HepG2 (cell line): ENCODE results near the gene E2F3. TPM values are rescaled to one million over a fixed set of nuclear protein-coding genes. Genes with fewer than 3 reads are reported as not detected.

Source experiments
- ATAC-seq: fragments of 200-7000 bp; cut with Tn5 transposase; 3 replicates; pipeline ENCODE4 v1.9.1; 2020; ENCODE audit warnings: mild to moderate bottlenecking, moderate library complexity
- BruUV-seq: library from RNA; stranded (reverse); fragments of 400-500 nt; replicated peaks from 2 replicates; lab custom pipeline; 2021; lab: Mats Ljungman, UMichigan
- CTCF ChIA-PET: fragments of 300-600 bp; formaldehyde crosslinking; extraction: SDS; loops from one replicate; lab custom pipeline; 2021; ENCODE audit warnings: low total read pairs, inconsistent platforms, low intra/inter-chr PET ratio; lab: Yijun Ruan, JAX
- POLR2A ChIA-PET: fragments of 350-600 bp; sonication (Branson Sonifier 250); formaldehyde crosslinking; loops from one replicate; lab custom pipeline; 2020; ENCODE audit warnings: antibody characterized with exemption, inconsistent platforms; lab: Yijun Ruan, JAX
- DNase-seq: peaks from one replicate; pipeline ENCODE4 v3.0.0-alpha.2; 2015; ENCODE audit warnings: low spot score
- FAIRE-seq: peaks from 3 replicates; lab custom pipeline; 2011; peaks lifted over from hg19 to GRCh38; lab: Jason Lieb, UNC
- H2AFZ ChIP-seq: one replicate; pipeline ENCODE4 v1.6.1; 2011; ENCODE audit warnings: low read length, inconsistent platforms
- H3K27ac ChIP-seq: fragments of 300-600 bp; 3 replicates; pipeline ENCODE4 v1.8.0; 2011; ENCODE audit warnings: mixed run types, mild to moderate bottlenecking, mixed read lengths, low read length, inconsistent platforms; ENCODE audit not compliant: insufficient read depth; ENCODE audit errors: extremely low read length
- H3K27me3 ChIP-seq, 2 experiments: fragments of 200-600 bp in 1 of 2; 2 replicates in 1 of 2; 3 replicates in 1 of 2; pipeline versions ENCODE4 v1.6.0 to v1.8.0; 2011; ENCODE audit warnings: low read length in 2 of 2, mild to moderate bottlenecking in 2 of 2, moderate library complexity in 2 of 2, inconsistent platforms in 1 of 2; ENCODE audit not compliant: insufficient read depth in 2 of 2, control insufficient read depth in 1 of 2
- H3K36me3 ChIP-seq, 2 experiments: fragments of 200-600 bp in 1 of 2; replicated peaks in 1 of 2; 2 replicates in 1 of 2; 3 replicates in 1 of 2; pipeline versions ENCODE4 v1.5.1 to v1.8.0; 2011; ENCODE audit warnings: low read length in 2 of 2, inconsistent platforms in 1 of 2; ENCODE audit not compliant: insufficient read depth in 2 of 2, control insufficient read depth in 1 of 2
- H3K4me1 ChIP-seq: 2 replicates; pipeline ENCODE4 v1.5.1; 2012; ENCODE audit warnings: low read length, inconsistent platforms; ENCODE audit not compliant: insufficient read depth
- H3K4me2 ChIP-seq: 2 replicates; pipeline ENCODE4 v1.6.0; 2011; ENCODE audit warnings: low read depth, low read length, inconsistent platforms
- H3K4me3 ChIP-seq, 3 experiments: fragments of 200-600 bp in 1 of 3; sonication (generic), shearing (Covaris generic) in 1 of 3; replicated peaks in 1 of 3; 2 replicates each; pipeline ENCODE4 v1.5.1; 2011 to 2016; ENCODE audit warnings: low read length in 3 of 3, inconsistent platforms in 2 of 3, low read depth in 2 of 3, mild to moderate bottlenecking in 2 of 3, control low read depth in 1 of 3, mixed read lengths in 1 of 3; ENCODE audit not compliant: insufficient read depth in 1 of 3
- H3K79me2 ChIP-seq: one replicate; pipeline ENCODE4 v1.6.1; 2011; ENCODE audit warnings: low read length, inconsistent platforms; ENCODE audit not compliant: insufficient read depth
- H3K9ac ChIP-seq: 2 replicates; pipeline ENCODE4 v1.6.0; 2011; ENCODE audit warnings: mild to moderate bottlenecking, low read depth, low read length, inconsistent platforms; ENCODE audit not compliant: insufficient read depth
- H3K9me3 ChIP-seq: 2 replicates; pipeline ENCODE4 v1.5.1; 2012; ENCODE audit warnings: mild to moderate bottlenecking, low read length
- H4K20me1 ChIP-seq: 2 replicates; pipeline ENCODE4 v1.6.0; 2011; ENCODE audit warnings: inconsistent platforms, mild to moderate bottlenecking, low read length, moderate library complexity; ENCODE audit not compliant: insufficient read depth
- FLYWCH1 ChIP-seq: sonication (generic); formaldehyde crosslinking; IDR thresholded peaks from 2 replicates; pipeline ENCODE4 v1.8.1; 2023; ENCODE audit warnings: mild to moderate bottlenecking, missing genetic modification reagents
- RBM22 ChIP-seq: fragments of 200-400 bp; formaldehyde crosslinking; optimal IDR thresholded peaks from 2 replicates; pipeline ENCODE3; 2017; ENCODE audit warnings: mild to moderate bottlenecking, low read length, moderate library complexity
- SP4 ChIP-seq: sonication (generic); formaldehyde crosslinking; IDR thresholded peaks from 2 replicates; pipeline ENCODE4 v1.8.1; 2023; ENCODE audit warnings: mild to moderate bottlenecking, missing genetic modification reagents
- ZNF558 ChIP-seq: sonication (generic); formaldehyde crosslinking; IDR thresholded peaks from 2 replicates; pipeline ENCODE4 v1.9.0; 2022; ENCODE audit warnings: mild to moderate bottlenecking, missing genetic modification reagents, borderline replicate concordance
- WGBS: methylation state at CpG from one replicate; pipeline ENCODE4 v1.1.6; 2017; ENCODE audit warnings: low lambda C conversion rate; 5-methylcytosine and 5-hydroxymethylcytosine counted together
- in situ Hi-C: cut with HindIII; loops from 2 replicates; pipeline ENCODE4 v1.10.0; 2017; ENCODE audit warnings: low pct_unique_long_range_greater_than_20kb; ENCODE audit not compliant: extremely low pct_ligation_motif_present
- intact Hi-C: fragments of 100-400 bp; cut with micrococcal nuclease; formaldehyde crosslinking; loops from one replicate; pipeline ENCODE4 v1.10.0; 2022; ENCODE audit not compliant: unreplicated experiment
- polyA plus RNA-seq, 8 experiments: library from polyadenylated mRNA; depleted of rRNA in 3 of 8; stranded (reverse) in 7 of 8; unstranded in 1 of 8; fragments of >200 nt; fragmentation: Illumina TruSeq in 4 of 8; extraction: Trizol in 4 of 8; gene quantifications; 2 replicates each; pipeline versions ENCODE4 v1.2.1 to v1.2.3, GENCODE V29; 2011 to 2016; ENCODE audit warnings: low read depth in 4 of 8, missing spikeins in 1 of 8, mixed read lengths in 1 of 8; ENCODE audit not compliant: insufficient read depth in 1 of 8
- total RNA-seq, 5 experiments: library from RNA; depleted of rRNA; stranded (reverse); fragments of >200 nt; fragmentation: Illumina TruSeq; extraction: Trizol; gene quantifications; 2 replicates each; pipeline ENCODE4 v1.2.3, GENCODE V29; 2016; ENCODE audit warnings: low read depth in 1 of 5
- TF ChIP-seq, protein P1 (sequence below): sonication (generic); formaldehyde crosslinking; IDR thresholded peaks from 2 replicates; pipeline ENCODE4 v1.4.0; 2020; ENCODE audit warnings: missing genetic modification reagents; ENCODE audit errors: not compliant biosample characterization

Gene E2F3
- total and polyA plus RNA-seq, 2 of the 13 experiments (the other 11 are each of a cell fraction or from before 2014, with no cell fraction given), result 8.5 to 12.7 TPM

- no TSS peak for BruUV-seq
- intact Hi-C loops, result no loop called here
Measured at GRCh38 chr6:20467437-20467836, 65.8 kb downstream of the E2F3 start.

GRCh38 chr6:20468209-20468608 lies 66.5 kb downstream of the E2F3 start:
- Histone ChIP-seq H3K4me2 (no peak overlapping the region), H3K4me1 (no peaks in the 10 kb centered on the region), H3K4me3 (no peak overlapping the region), H3K9me3 (no peaks in the 10 kb centered on the region), H4K20me1 (no peaks in the 10 kb centered on the region), H3K36me3 (peaks cover 0 to 21% of the 10 kb centered on the region in 2 experiments; a peak in 3 of 5 replicates), H3K27ac (no peak overlapping the region), H2AFZ (no peak overlapping the region), H3K27me3 (no peaks in the 10 kb centered on the region), H3K9ac (no peak overlapping the region), H3K79me2 (peaks cover 15% of the 10 kb centered on the region)
- ATAC-seq (no peak), DNase-seq (no peak), FAIRE-seq (no peak)
- peak; percentile 3 for TF ChIP-seq RBM22
- no peak for TF ChIP-seq ZNF558
- BruUV-seq, result no TSS peak
- WGBS, result 99% methylated on average over 7 of the region's 7 CpGs
- in situ Hi-C loops (no loop called here), intact Hi-C loops (no loop called here)
- ChIA-PET CTCF (no interaction called here), POLR2A (no interaction called here)

More at GRCh38 chr6:20467437-20467836, 65.8 kb downstream of the E2F3 start:
- CTCF ChIA-PET, result no interaction called here
- POLR2A ChIA-PET, result no interaction called here
- ATAC-seq (no peak), FAIRE-seq (no peak), DNase-seq (no peak)
- no peaks in the 10 kb centered on the region for H3K9me3 ChIP-seq
- H2AFZ ChIP-seq, result no peak overlapping the region
- peaks cover 14% of the 10 kb centered on the region for H3K79me2 ChIP-seq
- WGBS, result 96% methylated on average over 4 of the region's 4 CpGs
- in situ Hi-C loops, result no loop called here
- no peak overlapping the region for H3K9ac ChIP-seq
- H4K20me1 ChIP-seq, result no peaks in the 10 kb centered on the region
- H3K4me1 ChIP-seq, result no peaks in the 10 kb centered on the region
- no peak for TF ChIP-seq SP4 (CRISPR knock-in tag)
- no peak for TF ChIP-seq FLYWCH1 (CRISPR knock-in tag)
- TF ChIP-seq, protein P1, sequence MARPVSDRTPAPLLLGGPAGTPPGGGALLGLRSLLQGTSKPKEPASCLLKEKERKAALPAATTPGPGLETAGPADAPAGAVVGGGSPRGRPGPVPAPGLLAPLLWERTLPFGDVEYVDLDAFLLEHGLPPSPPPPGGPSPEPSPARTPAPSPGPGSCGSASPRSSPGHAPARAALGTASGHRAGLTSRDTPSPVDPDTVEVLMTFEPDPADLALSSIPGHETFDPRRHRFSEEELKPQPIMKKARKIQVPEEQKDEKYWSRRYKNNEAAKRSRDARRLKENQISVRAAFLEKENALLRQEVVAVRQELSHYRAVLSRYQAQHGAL (CRISPR knock-in tag), result no peak
- TF ChIP-seq, all 625 proteins: peak for 0
- no peak overlapping the region for H3K4me3 ChIP-seq
- no peak overlapping the region for H3K27ac ChIP-seq
- H3K4me2 ChIP-seq, result no peak overlapping the region
- peaks cover 0 to 21% of the 10 kb centered on the region in 2 experiments; a peak in 3 of 5 replicates for H3K36me3 ChIP-seq
- H3K27me3 ChIP-seq, result no peaks in the 10 kb centered on the region
